Chondrocyte (in vitro differentiated cells): ENCODE measurements around the gene CDX1. TPM values are rescaled to one million over a fixed set of nuclear protein-coding genes. Genes with fewer than 3 reads are reported as not detected.

Source experiments
- DNase-seq: peaks from one replicate; pipeline ENCODE4 v3.0.0; 2021; ENCODE audit warnings: mixed read lengths, low spot score
- H3K27ac Mint-ChIP-seq: one replicate; pipeline ENCODE4 v1.8.0; 2021; ENCODE audit warnings: mild to moderate bottlenecking, moderate library complexity, mixed read lengths; ENCODE audit not compliant: unreplicated experiment
- H3K27me3 Mint-ChIP-seq: 2 replicates; pipeline ENCODE4 v1.8.0; 2021; ENCODE audit warnings: low read depth, mixed read lengths
- H3K36me3 Mint-ChIP-seq: 2 replicates; pipeline ENCODE4 v1.8.0; 2021; ENCODE audit warnings: low read depth, mixed read lengths
- H3K4me1 Mint-ChIP-seq: 2 replicates; pipeline ENCODE4 v1.8.0; 2021; ENCODE audit warnings: low read depth, mild to moderate bottlenecking, mixed read lengths
- H3K4me3 Mint-ChIP-seq: one replicate; pipeline ENCODE4 v1.8.0; 2021; ENCODE audit warnings: mild to moderate bottlenecking, moderate library complexity, mixed read lengths; ENCODE audit not compliant: unreplicated experiment
- H3K9me3 Mint-ChIP-seq: 2 replicates; pipeline ENCODE4 v1.8.0; 2021; ENCODE audit warnings: low read depth, mixed read lengths
- total RNA-seq: library from RNA; stranded (reverse); gene quantifications from 3 replicates; pipeline ENCODE4 v1.2.1, GENCODE V29; 2021
- TF ChIP-seq, protein P1 (sequence below): fragments of 200-600 bp; sonication (generic); IDR thresholded peaks from 2 replicates; pipeline ENCODE4 v1.5.0; 2021; ENCODE audit warnings: antibody characterized with exemption, mild to moderate bottlenecking, moderate library complexity

CDX1 gene
- total RNA-seq, 1 donor from 2014 or later, result 0.57 TPM

DNA sequence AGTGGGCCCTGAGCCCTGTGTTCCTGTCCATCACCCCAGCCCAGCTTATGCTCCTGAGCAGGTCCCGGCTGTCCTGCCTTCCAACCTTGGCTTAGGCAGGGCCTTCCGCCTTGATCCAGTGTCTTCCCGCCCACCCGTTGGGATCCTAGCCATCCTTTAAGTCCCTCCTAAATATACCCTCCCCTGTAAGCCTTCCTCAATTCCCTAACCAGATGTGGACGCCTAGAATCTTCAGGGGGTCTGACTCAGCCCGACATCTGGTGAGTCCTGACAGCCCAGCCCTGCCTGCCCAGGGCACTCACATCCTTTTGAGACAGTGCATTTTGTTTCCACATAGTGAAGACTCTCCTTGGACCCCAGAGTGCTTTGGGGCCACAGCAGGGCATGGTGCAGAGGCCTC is 47.0 kb downstream of the CDX1 start:
- DNase-seq, result no peak
- no peaks in the 10 kb centered on the region for H3K36me3 Mint-ChIP-seq
- no peak overlapping the region for H3K4me3 Mint-ChIP-seq
- no peaks in the 10 kb centered on the region for H3K9me3 Mint-ChIP-seq
- TF ChIP-seq, protein P1, sequence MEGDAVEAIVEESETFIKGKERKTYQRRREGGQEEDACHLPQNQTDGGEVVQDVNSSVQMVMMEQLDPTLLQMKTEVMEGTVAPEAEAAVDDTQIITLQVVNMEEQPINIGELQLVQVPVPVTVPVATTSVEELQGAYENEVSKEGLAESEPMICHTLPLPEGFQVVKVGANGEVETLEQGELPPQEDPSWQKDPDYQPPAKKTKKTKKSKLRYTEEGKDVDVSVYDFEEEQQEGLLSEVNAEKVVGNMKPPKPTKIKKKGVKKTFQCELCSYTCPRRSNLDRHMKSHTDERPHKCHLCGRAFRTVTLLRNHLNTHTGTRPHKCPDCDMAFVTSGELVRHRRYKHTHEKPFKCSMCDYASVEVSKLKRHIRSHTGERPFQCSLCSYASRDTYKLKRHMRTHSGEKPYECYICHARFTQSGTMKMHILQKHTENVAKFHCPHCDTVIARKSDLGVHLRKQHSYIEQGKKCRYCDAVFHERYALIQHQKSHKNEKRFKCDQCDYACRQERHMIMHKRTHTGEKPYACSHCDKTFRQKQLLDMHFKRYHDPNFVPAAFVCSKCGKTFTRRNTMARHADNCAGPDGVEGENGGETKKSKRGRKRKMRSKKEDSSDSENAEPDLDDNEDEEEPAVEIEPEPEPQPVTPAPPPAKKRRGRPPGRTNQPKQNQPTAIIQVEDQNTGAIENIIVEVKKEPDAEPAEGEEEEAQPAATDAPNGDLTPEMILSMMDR, result no peak
- H3K27ac Mint-ChIP-seq, result peak overlapping the region; percentile 62
- H3K4me1 Mint-ChIP-seq, result peaks cover 14% of the 10 kb centered on the region
- no peaks in the 10 kb centered on the region for H3K27me3 Mint-ChIP-seq

DNA sequence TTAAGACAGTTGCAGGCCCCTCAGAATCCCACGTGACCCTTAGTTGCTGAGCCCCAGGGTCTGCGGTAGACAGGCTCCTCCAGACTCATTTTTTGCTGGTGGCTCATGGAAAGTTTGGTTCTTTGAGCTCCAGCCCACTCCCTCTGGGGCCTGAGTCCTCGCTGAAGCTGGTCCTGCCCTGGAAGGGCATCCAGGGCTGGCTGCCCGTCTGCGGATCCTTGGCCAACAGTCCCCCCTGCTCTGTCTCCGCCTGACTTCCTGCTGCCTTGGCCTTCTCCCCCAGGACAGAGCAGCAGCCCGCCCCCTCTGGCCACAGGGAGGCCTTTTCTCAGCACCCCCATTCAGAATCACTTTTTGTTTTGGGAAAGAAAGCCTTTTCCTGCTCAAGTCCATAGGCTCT is 47.7 kb downstream of the CDX1 start:
- TF ChIP-seq, protein P1, result peak; percentile 36
- no peaks in the 10 kb centered on the region for H3K36me3 Mint-ChIP-seq

DNA sequence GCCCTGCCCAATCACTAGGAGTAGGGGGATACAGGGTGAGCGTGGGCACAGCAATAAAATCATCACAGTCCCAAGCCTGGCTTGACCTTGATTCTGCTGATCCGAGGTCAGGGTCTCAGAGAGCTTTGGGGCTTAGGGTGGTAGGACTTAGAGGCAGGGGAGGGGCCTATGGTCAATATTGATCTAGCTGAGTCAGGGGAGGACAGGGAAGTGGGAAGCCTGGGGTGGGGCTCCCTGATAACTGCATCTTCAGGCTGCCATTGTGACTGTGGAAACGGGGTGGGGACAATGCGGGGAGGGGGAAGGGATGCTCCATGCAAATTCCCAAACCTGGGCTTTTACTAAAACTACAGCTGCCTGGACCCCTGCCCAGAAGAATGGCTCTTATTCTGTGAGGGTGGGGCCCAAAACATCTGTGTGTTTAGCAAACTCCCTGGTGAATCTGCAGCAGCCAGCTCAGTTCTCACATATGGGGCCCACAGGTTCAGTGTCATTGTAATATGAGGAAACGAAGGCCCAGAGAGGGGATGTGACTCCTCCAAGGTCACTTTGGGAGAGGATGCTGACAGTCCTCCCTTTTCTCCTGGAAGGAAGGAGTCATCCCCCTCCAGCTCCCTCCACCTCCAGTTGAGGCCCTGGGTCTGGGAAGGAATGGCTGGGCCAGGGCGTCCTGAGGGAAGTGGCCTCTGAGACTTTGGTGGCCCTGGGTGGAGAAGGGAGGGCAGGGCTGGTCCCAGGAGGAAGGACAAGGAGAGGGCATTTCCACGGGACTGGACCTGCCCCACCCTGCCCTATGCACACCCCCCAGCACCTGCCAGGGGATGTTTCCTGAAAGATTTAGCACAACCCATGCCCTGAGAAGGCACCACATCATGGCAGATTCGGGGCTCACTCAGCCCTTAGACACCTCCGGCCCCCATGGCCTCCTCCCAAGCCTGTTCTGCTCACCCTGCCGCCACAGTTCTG is 49.7 kb downstream of the CDX1 start:
- TF ChIP-seq, protein P1, result no peak
- DNase-seq, result no peak
- no peak overlapping the region for H3K27ac Mint-ChIP-seq
- H3K36me3 Mint-ChIP-seq, result no peaks in the 10 kb centered on the region
- no peak overlapping the region for H3K4me3 Mint-ChIP-seq
- H3K9me3 Mint-ChIP-seq, result no peaks in the 10 kb centered on the region
- H3K4me1 Mint-ChIP-seq, result peaks cover 14% of the 10 kb centered on the region
- H3K27me3 Mint-ChIP-seq, result no peaks in the 10 kb centered on the region

More for the DNA sequence above, 47.7 kb downstream of the CDX1 start:
- peaks cover 14% of the 10 kb centered on the region for H3K4me1 Mint-ChIP-seq
- H3K9me3 Mint-ChIP-seq, result no peaks in the 10 kb centered on the region
- H3K4me3 Mint-ChIP-seq, result no peak overlapping the region
- DNase-seq, result no peak
- no peaks in the 10 kb centered on the region for H3K27me3 Mint-ChIP-seq
- peak overlapping the region; percentile 73 for H3K27ac Mint-ChIP-seq

- no peak overlapping the region for H3K4me3 Mint-ChIP-seq
- no peak for DNase-seq
These were observed 50.5 kb downstream of the CDX1 start for GRCh38 chr5:150217038-150217437.

More at GRCh38 chr5:150217038-150217437, 50.5 kb downstream of the CDX1 start:
- no peaks in the 10 kb centered on the region for H3K36me3 Mint-ChIP-seq
- H3K27me3 Mint-ChIP-seq, result no peaks in the 10 kb centered on the region
- no peak overlapping the region for H3K27ac Mint-ChIP-seq
- TF ChIP-seq, protein P1, result no peak
- no peaks in the 10 kb centered on the region for H3K9me3 Mint-ChIP-seq
- H3K4me1 Mint-ChIP-seq, result peaks cover 14% of the 10 kb centered on the region
